ENCODE results near the gene MRPS11.

MRPS11 gene

DNA sequence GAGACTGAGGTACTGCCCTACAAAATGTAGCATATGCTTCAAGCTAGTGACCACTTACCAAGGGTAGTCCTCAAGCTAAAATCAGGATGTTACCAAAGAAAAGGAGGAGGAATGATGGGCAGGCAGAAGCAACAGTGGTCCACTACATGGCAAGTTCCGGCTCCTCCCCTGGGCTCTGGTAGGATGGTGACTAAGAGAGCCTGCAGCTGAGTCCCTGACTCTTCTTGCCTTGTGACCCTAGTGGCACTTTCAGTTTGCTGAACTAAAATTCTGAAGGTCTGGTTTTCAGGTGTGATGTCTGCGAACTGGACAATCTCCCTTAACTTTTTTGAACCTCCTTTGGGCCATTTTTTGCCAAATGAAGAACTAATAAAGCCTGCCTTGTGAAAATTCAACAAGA, 41.2 kb upstream of the MRPS11 start:
- H3K36me3 ChIP-seq (ENCODE audit: insufficient read depth, low read length), result no peaks in the 10 kb centered on the region
- no peak overlapping the region for H3K27ac ChIP-seq (ENCODE audit: low read length)

DNA sequence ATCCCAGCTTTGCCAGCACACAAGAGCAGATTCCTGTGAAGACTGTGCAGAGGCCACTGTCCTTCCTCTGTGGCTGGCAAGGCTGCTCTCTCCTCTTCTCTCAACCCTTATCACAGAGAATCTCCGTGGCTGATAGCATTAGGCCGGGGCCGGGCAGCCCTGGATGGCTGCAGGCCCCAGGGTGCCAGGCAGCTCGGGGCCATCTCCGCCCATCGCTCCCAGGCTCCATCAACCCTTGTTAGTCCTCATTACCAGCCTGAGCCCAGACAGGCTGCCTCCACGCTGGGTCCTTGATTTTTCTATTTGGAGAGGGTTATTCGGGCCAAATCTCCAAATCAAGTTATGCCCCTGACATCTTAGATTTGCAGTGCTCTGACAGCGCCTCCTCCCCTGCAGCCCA, 39.5 kb upstream of the MRPS11 start:
- no peaks in the 10 kb centered on the region for H3K4me1 ChIP-seq (ENCODE audit: insufficient read depth, low read length)
- TF ChIP-seq, protein P1, sequence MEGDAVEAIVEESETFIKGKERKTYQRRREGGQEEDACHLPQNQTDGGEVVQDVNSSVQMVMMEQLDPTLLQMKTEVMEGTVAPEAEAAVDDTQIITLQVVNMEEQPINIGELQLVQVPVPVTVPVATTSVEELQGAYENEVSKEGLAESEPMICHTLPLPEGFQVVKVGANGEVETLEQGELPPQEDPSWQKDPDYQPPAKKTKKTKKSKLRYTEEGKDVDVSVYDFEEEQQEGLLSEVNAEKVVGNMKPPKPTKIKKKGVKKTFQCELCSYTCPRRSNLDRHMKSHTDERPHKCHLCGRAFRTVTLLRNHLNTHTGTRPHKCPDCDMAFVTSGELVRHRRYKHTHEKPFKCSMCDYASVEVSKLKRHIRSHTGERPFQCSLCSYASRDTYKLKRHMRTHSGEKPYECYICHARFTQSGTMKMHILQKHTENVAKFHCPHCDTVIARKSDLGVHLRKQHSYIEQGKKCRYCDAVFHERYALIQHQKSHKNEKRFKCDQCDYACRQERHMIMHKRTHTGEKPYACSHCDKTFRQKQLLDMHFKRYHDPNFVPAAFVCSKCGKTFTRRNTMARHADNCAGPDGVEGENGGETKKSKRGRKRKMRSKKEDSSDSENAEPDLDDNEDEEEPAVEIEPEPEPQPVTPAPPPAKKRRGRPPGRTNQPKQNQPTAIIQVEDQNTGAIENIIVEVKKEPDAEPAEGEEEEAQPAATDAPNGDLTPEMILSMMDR (IDR thresholded peaks at IDR 0.05; ENCODE audit: borderline replicate concordance, extremely low read depth, low read length, poor library complexity, severe bottlenecking), result no peak
- no peaks in the 10 kb centered on the region for H3K36me3 ChIP-seq (ENCODE audit: insufficient read depth, low read length)
- ATAC-seq (ENCODE audit: insufficient read depth, low read depth) (no peak), DNase-seq (no peak)
- peaks cover 3% of the 10 kb centered on the region for H3K27me3 ChIP-seq (ENCODE audit: insufficient read depth, low read length, poor library complexity)
- no peak overlapping the region for H3K9ac ChIP-seq (ENCODE audit: low read depth, low read length)
- H3K4me3 ChIP-seq (ENCODE audit: low read depth in 1 of 2, low read length in 2 of 2), result no peak overlapping the region
- no peaks in the 10 kb centered on the region for H3K79me2 ChIP-seq (ENCODE audit: insufficient read depth, low read length)
- H3K4me2 ChIP-seq (ENCODE audit: insufficient read depth, low read length), result no peak overlapping the region
- H4K20me1 ChIP-seq (ENCODE audit: insufficient read depth, low read length), result no peaks in the 10 kb centered on the region
- H3K9me3 ChIP-seq (ENCODE audit: insufficient read depth, low read length, severe bottlenecking), result no peaks in the 10 kb centered on the region
- no peak overlapping the region for H3K27ac ChIP-seq (ENCODE audit: low read length)
- H2AFZ ChIP-seq (ENCODE audit: low read depth, low read length), result no peak overlapping the region

More for the DNA sequence above, 41.2 kb upstream of the MRPS11 start:
- no peak overlapping the region for H3K4me2 ChIP-seq (ENCODE audit: insufficient read depth, low read length)
- no peaks in the 10 kb centered on the region for H4K20me1 ChIP-seq (ENCODE audit: insufficient read depth, low read length)
- ATAC-seq (ENCODE audit: insufficient read depth, low read depth) (no peak), DNase-seq (no peak)
- peaks cover 3% of the 10 kb centered on the region for H3K27me3 ChIP-seq (ENCODE audit: insufficient read depth, low read length, poor library complexity)
- H3K4me3 ChIP-seq (ENCODE audit: low read depth in 1 of 2, low read length in 2 of 2), result no peak overlapping the region
- H3K4me1 ChIP-seq (ENCODE audit: insufficient read depth, low read length), result no peaks in the 10 kb centered on the region
- no peak overlapping the region for H3K9ac ChIP-seq (ENCODE audit: low read depth, low read length)
- no peak overlapping the region for H2AFZ ChIP-seq (ENCODE audit: low read depth, low read length)
- TF ChIP-seq, protein P1 (IDR thresholded peaks at IDR 0.05; ENCODE audit: borderline replicate concordance, extremely low read depth, low read length, poor library complexity, severe bottlenecking), result no peak
- no peak for TF ChIP-seq EZH2 (IDR thresholded peaks at IDR 0.05; ENCODE audit: borderline replicate concordance, low read depth, low read length, severe bottlenecking)
- H3K9me3 ChIP-seq (ENCODE audit: insufficient read depth, low read length, severe bottlenecking), result no peaks in the 10 kb centered on the region
- no peaks in the 10 kb centered on the region for H3K79me2 ChIP-seq (ENCODE audit: insufficient read depth, low read length)

DNA sequence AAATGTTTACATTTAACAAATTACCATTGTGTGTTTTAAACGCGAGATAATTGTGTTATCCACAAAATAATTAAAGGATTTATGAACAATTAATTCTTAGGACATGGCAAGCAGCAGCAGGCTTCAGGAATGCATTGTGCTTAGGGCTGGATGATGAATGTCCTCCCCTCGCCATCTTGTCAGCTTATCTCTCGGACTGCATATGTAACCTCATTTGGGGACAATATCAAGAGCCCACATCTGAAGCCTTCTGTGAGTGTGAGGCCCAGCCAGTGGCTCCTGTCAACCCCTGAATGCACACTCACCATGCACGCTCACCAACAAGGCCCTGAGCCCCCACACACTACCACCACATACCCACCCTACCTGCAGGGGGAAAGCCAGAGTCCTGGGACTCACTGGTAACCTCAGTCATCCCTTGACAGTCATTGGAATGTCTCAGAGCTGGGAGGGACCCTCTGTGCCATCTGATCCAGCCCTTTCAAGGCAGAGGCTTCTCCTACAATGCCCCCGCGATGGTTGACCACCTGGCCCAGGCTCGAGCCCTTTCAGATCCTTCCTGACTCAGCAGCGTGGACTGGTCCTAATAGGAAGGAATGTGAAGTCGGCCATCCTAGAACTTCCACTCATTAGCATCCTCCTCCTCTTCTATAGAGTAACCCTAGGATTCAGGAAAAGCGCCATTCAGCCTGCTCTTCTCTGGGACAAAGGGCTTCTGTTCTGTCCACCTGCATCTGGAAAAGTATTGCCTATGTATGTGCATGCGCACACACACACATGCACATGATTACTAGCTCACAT, 38.5 kb upstream of the MRPS11 start:
- H3K4me1 ChIP-seq (ENCODE audit: insufficient read depth, low read length), result no peaks in the 10 kb centered on the region
- H4K20me1 ChIP-seq (ENCODE audit: insufficient read depth, low read length), result no peaks in the 10 kb centered on the region
- H3K79me2 ChIP-seq (ENCODE audit: insufficient read depth, low read length), result no peaks in the 10 kb centered on the region
- DNase-seq (no peak), ATAC-seq (ENCODE audit: insufficient read depth, low read depth) (no peak)
- H3K9me3 ChIP-seq (ENCODE audit: insufficient read depth, low read length, severe bottlenecking), result no peaks in the 10 kb centered on the region
- H3K27ac ChIP-seq (ENCODE audit: low read length), result no peak overlapping the region
- no peak overlapping the region for H3K4me3 ChIP-seq (ENCODE audit: low read depth in 1 of 2, low read length in 2 of 2)
- no peak overlapping the region for H2AFZ ChIP-seq (ENCODE audit: low read depth, low read length)
- H3K4me2 ChIP-seq (ENCODE audit: insufficient read depth, low read length), result no peak overlapping the region
- H3K9ac ChIP-seq (ENCODE audit: low read depth, low read length), result no peak overlapping the region
- H3K36me3 ChIP-seq (ENCODE audit: insufficient read depth, low read length), result no peaks in the 10 kb centered on the region
- peaks cover 3% of the 10 kb centered on the region for H3K27me3 ChIP-seq (ENCODE audit: insufficient read depth, low read length, poor library complexity)
- no peak for TF ChIP-seq EZH2 (IDR thresholded peaks at IDR 0.05; ENCODE audit: borderline replicate concordance, low read depth, low read length, severe bottlenecking)
- TF ChIP-seq, protein P1 (IDR thresholded peaks at IDR 0.05; ENCODE audit: borderline replicate concordance, extremely low read depth, low read length, poor library complexity, severe bottlenecking), result no peak

Measured in DND-41 (cell line).